ENCODE measurements around the gene PABPN1. TPM values are rescaled to one million over a fixed set of nuclear protein-coding genes. Genes with fewer than 3 reads are reported as not detected.

PABPN1 gene
- total RNA-seq, 1 donor from 2014 or later, result 337 TPM

GRCh38 chr14:23284654-23285529, 36.4 kb upstream of the PABPN1 start:
- H3K27me3 Mint-ChIP-seq, result no peaks in the 10 kb centered on the region
- TF ChIP-seq CTCF (conservative IDR thresholded peaks at IDR 0.05), result no peak
- H3K27ac Mint-ChIP-seq, result peak overlapping the region; percentile 83
- peak overlapping the region; percentile 97 for H3K4me3 Mint-ChIP-seq
- H3K36me3 Mint-ChIP-seq, result no peaks in the 10 kb centered on the region
- no peak for DNase-seq (ENCODE audit: extremely low spot score, unreplicated experiment)
- H3K9me3 Mint-ChIP-seq, result no peaks in the 10 kb centered on the region
- H3K4me1 Mint-ChIP-seq (ENCODE audit: unreplicated experiment), result peaks cover 23% of the 10 kb centered on the region

- no peak for DNase-seq (ENCODE audit: extremely low spot score, unreplicated experiment)
- no peak for TF ChIP-seq CTCF (conservative IDR thresholded peaks at IDR 0.05)
- H3K4me1 Mint-ChIP-seq (ENCODE audit: unreplicated experiment), result peaks cover 23% of the 10 kb centered on the region
- H3K36me3 Mint-ChIP-seq, result no peaks in the 10 kb centered on the region
- peak overlapping the region; percentile 97 for H3K4me3 Mint-ChIP-seq
- peak overlapping the region; percentile 83 for H3K27ac Mint-ChIP-seq
- H3K27me3 Mint-ChIP-seq, result no peaks in the 10 kb centered on the region
- H3K9me3 Mint-ChIP-seq, result no peaks in the 10 kb centered on the region
Measured at GRCh38 chr14:23285530-23286019, 35.7 kb upstream of the PABPN1 start.

GRCh38 chr14:23286020-23286901, 35.0 kb upstream of the PABPN1 start, which contains the start of gene HOMEZ:
Gene HOMEZ, minus strand, starts transcription at chr14:23286132. Its CDS starts 180 bp downstream, at chr14:23285952.
- peak; percentile 99 for DNase-seq (ENCODE audit: extremely low spot score, unreplicated experiment)
- Mint-ChIP-seq H3K9me3 (no peaks in the 10 kb centered on the region), H3K4me1 (ENCODE audit: unreplicated experiment) (peaks cover 23% of the 10 kb centered on the region), H3K27ac (peak within 1 kb of the TSS; percentile 97), H3K27me3 (no peaks in the 10 kb centered on the region), H3K4me3 (peak within 1 kb of the TSS; percentile 97), H3K36me3 (no peaks in the 10 kb centered on the region)
- TF ChIP-seq CTCF (conservative IDR thresholded peaks at IDR 0.05), result no peak

- Mint-ChIP-seq H3K27me3 (no peaks in the 10 kb centered on the region), H3K4me1 (ENCODE audit: unreplicated experiment) (peaks cover 23% of the 10 kb centered on the region), H3K27ac (peak overlapping the region; percentile 97), H3K36me3 (no peaks in the 10 kb centered on the region), H3K4me3 (peak overlapping the region; percentile 97), H3K9me3 (no peaks in the 10 kb centered on the region)
- TF ChIP-seq CTCF (conservative IDR thresholded peaks at IDR 0.05), result no peak
- DNase-seq (ENCODE audit: extremely low spot score, unreplicated experiment), result no peak
Measured at GRCh38 chr14:23286902-23287479, 34.3 kb upstream of the PABPN1 start.
